SK-N-SH treated with all-trans-retinoic acid at 6 μM for 48 hours (cell line): ENCODE results near the gene TGFB2.

Experiments used
- ISL1 ChIP-seq: fragments of 250-450 bp; sonication (Bioruptor Pico); IDR thresholded peaks from 2 replicates; pipeline ENCODE4 v2.1.2; 2022; ENCODE audit warnings: mild to moderate bottlenecking, moderate library complexity
- ZNF565 ChIP-seq: fragments of 450-650 bp; formaldehyde crosslinking; conservative IDR thresholded peaks from 2 replicates; pipeline ENCODE4 v1.5.0; 2020; ENCODE audit warnings: low read depth, mild to moderate bottlenecking, moderate library complexity
- ZNF70 ChIP-seq: fragments of 450-650 bp; formaldehyde crosslinking; IDR thresholded peaks from 2 replicates; pipeline ENCODE4 v1.5.0; 2020; ENCODE audit warnings: mild to moderate bottlenecking, moderate library complexity

DNA sequence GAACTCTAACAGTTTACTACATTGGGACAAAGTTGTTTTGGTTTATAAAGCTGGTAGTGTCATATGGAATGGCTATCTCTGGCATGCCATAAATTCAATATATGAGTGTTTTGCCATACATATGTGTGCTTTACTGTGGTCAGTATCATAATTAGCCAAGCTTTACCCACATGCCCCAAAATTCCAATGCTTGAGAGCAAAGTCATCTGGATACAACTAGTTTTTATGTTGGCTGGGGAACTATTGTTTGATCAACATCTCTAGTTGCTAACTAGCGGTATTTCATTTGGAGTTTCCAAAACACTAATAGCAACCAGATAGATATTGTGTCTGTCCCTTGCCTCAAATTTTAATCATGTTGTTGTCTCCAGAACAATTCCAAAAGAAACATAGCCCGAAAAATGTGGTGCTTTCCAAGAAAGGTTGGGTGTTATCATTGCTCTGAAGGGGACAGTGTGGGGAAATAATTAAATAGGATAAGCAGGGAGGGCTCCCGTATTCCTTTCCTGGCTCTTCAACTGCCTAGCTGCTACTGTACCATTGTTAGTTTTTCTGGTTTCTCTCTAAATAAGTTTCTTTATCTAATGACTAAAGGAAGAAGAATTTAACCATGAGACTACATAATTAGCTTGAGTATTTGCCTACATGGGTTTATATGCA, 136.1 kb downstream of the TGFB2 start:
- TF ChIP-seq ZNF565 (CRISPR knock-in tag) (no peak), ISL1 (CRISPR knock-in tag) (no peak), ZNF70 (no peak)
